ENCODE results near the gene EGF.

DNA sequence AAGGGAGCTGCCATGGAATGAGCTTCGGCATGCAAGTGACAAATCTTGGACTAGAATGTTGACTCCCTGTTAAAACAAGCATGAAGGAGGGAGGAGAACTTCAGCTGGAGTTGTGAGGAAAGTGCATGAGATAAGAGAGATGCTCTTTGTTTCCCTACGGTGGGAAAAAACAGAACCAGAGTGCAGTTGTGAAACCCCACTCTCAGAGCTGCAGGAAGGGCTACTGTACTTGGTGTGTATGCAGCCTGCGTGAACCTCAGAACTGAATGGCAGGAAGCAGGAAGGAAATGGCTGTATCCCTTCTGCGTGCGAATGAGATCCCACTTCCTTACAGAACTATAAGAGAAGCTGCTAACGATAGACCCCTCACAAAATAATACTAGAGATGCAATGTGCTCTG lies 57.2 kb downstream of the EGF start:
- TF ChIP-seq, protein P1, sequence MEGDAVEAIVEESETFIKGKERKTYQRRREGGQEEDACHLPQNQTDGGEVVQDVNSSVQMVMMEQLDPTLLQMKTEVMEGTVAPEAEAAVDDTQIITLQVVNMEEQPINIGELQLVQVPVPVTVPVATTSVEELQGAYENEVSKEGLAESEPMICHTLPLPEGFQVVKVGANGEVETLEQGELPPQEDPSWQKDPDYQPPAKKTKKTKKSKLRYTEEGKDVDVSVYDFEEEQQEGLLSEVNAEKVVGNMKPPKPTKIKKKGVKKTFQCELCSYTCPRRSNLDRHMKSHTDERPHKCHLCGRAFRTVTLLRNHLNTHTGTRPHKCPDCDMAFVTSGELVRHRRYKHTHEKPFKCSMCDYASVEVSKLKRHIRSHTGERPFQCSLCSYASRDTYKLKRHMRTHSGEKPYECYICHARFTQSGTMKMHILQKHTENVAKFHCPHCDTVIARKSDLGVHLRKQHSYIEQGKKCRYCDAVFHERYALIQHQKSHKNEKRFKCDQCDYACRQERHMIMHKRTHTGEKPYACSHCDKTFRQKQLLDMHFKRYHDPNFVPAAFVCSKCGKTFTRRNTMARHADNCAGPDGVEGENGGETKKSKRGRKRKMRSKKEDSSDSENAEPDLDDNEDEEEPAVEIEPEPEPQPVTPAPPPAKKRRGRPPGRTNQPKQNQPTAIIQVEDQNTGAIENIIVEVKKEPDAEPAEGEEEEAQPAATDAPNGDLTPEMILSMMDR (conservative IDR thresholded peaks at IDR 0.05), result no peak
- no peak for TF ChIP-seq ZFX (IDR thresholded peaks at IDR 0.05)

Measured in C4-2B (cell line).